K562 treated with DMSO at 1 percent for 4 hours (cell line): ENCODE measurements around the gene KPNA5. TPM values are rescaled to one million over a fixed set of nuclear protein-coding genes. Genes with fewer than 3 reads are reported as not detected.

Source experiments
- total RNA-seq: library from RNA; unstranded; fragments of 300-600 nt; gene quantifications from 2 replicates; pipeline ENCODE4 v1.2.3, GENCODE V29; 2022; ENCODE audit not compliant: insufficient read depth

KPNA5 gene
- total RNA-seq: 1.8 and 3.6 TPM in 2 replicates

GRCh38 chr6:116680880-116681672, at the start of gene KPNA5:
TSS of gene KPNA5 (plus strand) at chr6:116681211. CDS start at chr6:116681335, 124 bp downstream.

GRCh38 chr6:116764961-116765841, 84.2 kb downstream of the KPNA5 start, which contains the start of gene FAM162B:
TSS of gene FAM162B (minus strand) at chr6:116765719. CDS start at chr6:116765576, 143 bp downstream.

Other genes with a start within 250 kb of the KPNA5 start
- not detected in 2 replicates for gene CALHM6, start 219.8 kb upstream of the KPNA5 start, total RNA-seq
- not detected in 2 replicates for gene CALHM5, start 169.6 kb upstream of the KPNA5 start, total RNA-seq
- not detected in 2 replicates for gene TRAPPC3L, start 135.5 kb upstream of the KPNA5 start, total RNA-seq
- gene CALHM4, start 127.5 kb upstream of the KPNA5 start, total RNA-seq: not detected in 2 replicates
- gene RWDD1, start 109.7 kb upstream of the KPNA5 start, total RNA-seq: 21.0 and 25.4 TPM in 2 replicates
- 0.34 and 0.91 TPM in 2 replicates for gene RSPH4A, start 64.7 kb upstream of the KPNA5 start, total RNA-seq
- 11.2 and 16.8 TPM in 2 replicates for gene ZUP1, start 12.4 kb upstream of the KPNA5 start, total RNA-seq
- not detected in 2 replicates for gene FAM162B, start 84.5 kb downstream of the KPNA5 start, total RNA-seq
- not detected in 2 replicates for gene GPRC6A, start 147.9 kb downstream of the KPNA5 start, total RNA-seq
- not detected in 2 replicates for gene RFX6, start 196.0 kb downstream of the KPNA5 start, total RNA-seq